ENCODE measurements around the gene CYFIP1.

Gene CYFIP1

DNA sequence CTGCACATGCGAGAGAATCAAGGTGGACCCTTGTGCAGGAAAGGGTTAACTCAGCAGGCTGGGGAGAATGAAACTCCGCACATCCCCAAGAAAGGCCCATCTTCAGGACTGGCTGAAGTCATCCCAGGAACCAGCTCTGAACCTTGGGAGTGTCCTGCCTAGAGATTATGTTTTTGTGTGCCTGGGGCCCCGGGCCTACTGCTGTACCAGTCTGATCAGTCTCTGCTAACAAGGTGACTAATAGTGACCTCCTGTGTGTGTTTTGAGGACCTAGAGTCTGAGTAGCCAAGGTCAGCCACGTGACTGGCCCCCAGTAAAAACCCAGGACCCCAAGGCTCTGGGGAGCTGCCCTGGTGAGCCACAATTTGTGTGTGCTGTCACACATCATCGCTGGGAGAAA, 58.2 kb downstream of the CYFIP1 start:
- DNase-seq (ENCODE audit: low spot score): no peak
- in situ Hi-C loops (cut with MboI; ENCODE audit: low pct_unique_long_range_greater_than_20kb, low sequenced_read_pairs, unreplicated experiment): no loop called here
- TF ChIP-seq, protein P1, sequence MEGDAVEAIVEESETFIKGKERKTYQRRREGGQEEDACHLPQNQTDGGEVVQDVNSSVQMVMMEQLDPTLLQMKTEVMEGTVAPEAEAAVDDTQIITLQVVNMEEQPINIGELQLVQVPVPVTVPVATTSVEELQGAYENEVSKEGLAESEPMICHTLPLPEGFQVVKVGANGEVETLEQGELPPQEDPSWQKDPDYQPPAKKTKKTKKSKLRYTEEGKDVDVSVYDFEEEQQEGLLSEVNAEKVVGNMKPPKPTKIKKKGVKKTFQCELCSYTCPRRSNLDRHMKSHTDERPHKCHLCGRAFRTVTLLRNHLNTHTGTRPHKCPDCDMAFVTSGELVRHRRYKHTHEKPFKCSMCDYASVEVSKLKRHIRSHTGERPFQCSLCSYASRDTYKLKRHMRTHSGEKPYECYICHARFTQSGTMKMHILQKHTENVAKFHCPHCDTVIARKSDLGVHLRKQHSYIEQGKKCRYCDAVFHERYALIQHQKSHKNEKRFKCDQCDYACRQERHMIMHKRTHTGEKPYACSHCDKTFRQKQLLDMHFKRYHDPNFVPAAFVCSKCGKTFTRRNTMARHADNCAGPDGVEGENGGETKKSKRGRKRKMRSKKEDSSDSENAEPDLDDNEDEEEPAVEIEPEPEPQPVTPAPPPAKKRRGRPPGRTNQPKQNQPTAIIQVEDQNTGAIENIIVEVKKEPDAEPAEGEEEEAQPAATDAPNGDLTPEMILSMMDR (IDR thresholded peaks at IDR 0.05; ENCODE audit: extremely low read depth, insufficient read depth, missing control alignments): no peak

DNA sequence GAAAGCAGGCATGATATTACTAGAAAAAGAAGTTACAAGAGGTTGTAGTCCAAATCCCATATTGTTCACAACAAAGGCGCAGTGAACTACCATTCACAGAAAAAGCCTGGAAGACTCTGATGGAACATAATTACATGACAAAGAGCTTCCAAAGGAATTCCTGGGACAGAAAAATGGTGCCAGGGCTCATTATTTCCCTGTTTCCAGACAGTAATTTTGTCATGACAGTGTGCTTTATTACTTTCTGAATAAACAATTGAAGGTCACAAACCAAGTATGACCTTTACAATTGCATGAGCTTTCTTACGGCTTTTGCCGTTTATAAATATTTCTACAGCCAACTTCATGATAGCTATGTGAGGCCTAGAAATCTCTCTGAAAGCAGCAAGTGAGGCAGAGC, 61.0 kb downstream of the CYFIP1 start:
- no peak for DNase-seq (ENCODE audit: low spot score)
- TF ChIP-seq, protein P1 (IDR thresholded peaks at IDR 0.05; ENCODE audit: extremely low read depth, insufficient read depth, missing control alignments): no peak
- in situ Hi-C loops (cut with MboI; ENCODE audit: low pct_unique_long_range_greater_than_20kb, low sequenced_read_pairs, unreplicated experiment): no loop called here

- in situ Hi-C loops (cut with MboI; ENCODE audit: low pct_unique_long_range_greater_than_20kb, low sequenced_read_pairs, unreplicated experiment): no loop called here
- TF ChIP-seq, protein P1 (IDR thresholded peaks at IDR 0.05; ENCODE audit: extremely low read depth, insufficient read depth, missing control alignments): no peak
- no peak for DNase-seq (ENCODE audit: low spot score)
Measured at GRCh38 chr15:22918596-22919140, 61.5 kb downstream of the CYFIP1 start.

DNA sequence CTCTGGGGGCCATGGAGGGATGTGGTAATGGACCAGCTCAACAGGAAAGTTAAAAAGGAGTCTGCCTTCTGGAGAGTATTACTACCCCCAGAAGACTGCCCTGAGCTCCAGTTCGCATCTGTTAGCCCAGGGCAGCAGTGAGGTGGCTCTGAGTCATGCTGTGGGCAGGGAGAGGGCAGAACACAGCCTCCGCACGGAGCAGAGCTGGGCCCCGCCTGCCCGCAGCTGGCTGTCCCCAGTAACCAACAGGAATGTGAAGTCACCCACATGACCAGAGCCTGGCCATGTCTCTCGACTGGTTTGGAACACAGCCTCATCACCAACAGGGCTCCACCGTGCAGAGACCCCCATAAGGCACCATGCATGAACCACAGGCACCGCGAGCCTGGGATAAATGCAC, 62.1 kb downstream of the CYFIP1 start:
- in situ Hi-C loops (cut with MboI; ENCODE audit: low pct_unique_long_range_greater_than_20kb, low sequenced_read_pairs, unreplicated experiment): no loop called here
- TF ChIP-seq, protein P1 (IDR thresholded peaks at IDR 0.05; ENCODE audit: extremely low read depth, insufficient read depth, missing control alignments): no peak
- no peak for DNase-seq (ENCODE audit: low spot score)

DNA sequence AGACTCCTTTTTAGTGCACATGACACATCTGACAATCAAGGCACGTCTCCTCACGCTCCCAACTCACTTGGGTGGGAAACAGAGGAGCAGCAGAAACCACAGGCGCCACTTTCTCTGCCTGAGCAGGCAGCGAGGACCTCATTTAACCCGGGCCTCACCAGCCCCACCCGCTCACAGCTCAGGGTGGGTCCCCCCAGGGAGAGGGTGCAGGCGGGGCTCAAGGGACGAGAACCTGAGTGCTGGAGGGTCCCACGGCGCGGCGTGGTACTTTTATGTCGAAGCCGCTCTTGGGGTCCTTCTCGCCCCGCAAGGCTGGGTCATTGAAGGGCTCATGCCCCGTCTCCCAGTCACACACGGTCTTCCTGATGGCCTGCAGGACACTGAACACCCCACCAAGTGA, 62.6 kb downstream of the CYFIP1 start:
- DNase-seq (ENCODE audit: low spot score): no peak
- TF ChIP-seq, protein P1 (IDR thresholded peaks at IDR 0.05; ENCODE audit: extremely low read depth, insufficient read depth, missing control alignments): no peak
- in situ Hi-C loops (cut with MboI; ENCODE audit: low pct_unique_long_range_greater_than_20kb, low sequenced_read_pairs, unreplicated experiment): no loop called here

DNA sequence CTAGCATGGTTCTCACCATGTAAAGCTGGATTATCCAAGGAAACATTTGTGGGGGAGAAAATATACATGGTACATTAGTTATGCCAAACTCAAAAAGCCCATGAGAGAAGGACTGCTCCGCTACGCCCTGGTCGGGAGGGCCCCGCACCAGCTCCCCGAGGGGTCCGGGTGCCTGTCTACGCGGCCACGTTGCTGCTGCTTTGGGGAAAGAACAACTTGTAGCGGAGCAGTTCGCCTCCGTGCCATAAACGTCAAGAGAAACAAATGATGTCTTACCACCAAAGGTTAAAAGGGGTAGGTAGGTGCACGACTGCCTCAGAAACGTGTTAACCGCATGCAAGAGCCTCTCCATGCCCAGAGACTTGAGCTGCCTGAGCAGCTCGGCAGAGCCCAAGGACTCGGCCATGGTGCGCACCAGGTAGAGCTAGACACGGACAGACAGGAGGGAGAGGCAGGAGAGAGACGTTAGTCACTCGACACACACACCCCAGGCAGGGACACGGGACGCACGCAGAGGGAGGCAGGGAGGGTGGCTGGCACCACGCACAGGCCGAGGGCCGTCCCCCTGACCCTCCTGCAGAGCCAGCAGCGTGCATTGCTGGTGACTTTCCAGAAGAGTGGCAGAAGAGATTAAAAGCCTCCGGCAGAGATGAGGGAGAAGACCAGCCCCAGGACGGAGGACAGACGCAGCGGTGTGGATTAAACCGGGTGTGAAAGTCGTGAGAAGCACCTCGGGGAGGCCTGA, 63.4 kb downstream of the CYFIP1 start:
- DNase-seq (ENCODE audit: low spot score): no peak
- TF ChIP-seq, protein P1 (IDR thresholded peaks at IDR 0.05; ENCODE audit: extremely low read depth, insufficient read depth, missing control alignments): no peak
- in situ Hi-C loops (cut with MboI; ENCODE audit: low pct_unique_long_range_greater_than_20kb, low sequenced_read_pairs, unreplicated experiment): no loop called here
